ENCODE results near the gene SYF2. TPM values are rescaled to one million over a fixed set of nuclear protein-coding genes. Genes with fewer than 3 reads are reported as not detected.

The SYF2 gene
- total and polyA plus RNA-seq, 2 donors (not counting 1 experiment from before 2014, with no cell fraction given) = 41.6 to 42.4 TPM

DNA sequence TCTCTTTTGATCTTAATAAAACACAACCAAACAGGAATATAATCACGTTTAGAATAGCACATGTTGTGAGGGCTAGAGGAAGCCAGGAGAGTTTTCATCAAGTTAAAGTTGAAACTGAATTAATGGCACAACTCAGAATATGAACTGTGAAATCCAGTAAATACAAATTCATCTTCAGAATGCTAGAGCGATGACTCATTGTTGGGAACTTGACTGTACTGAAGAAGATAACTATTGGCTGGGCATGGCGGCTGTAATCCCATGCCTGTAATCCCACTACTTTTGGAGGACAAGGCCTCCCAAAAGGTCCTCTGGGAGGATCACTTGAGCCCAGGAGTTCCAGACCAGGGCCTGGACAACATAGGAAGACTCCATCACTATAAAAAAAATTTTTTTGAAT, 8.8 kb downstream of the SYF2 start:
- H3K4me2 ChIP-seq (ENCODE audit: extremely low read depth, insufficient read depth, low read length) = no peak overlapping the region
- H2AFZ ChIP-seq (ENCODE audit: low read length) = no peak overlapping the region
- peaks cover 8% of the 10 kb centered on the region for H3K36me3 ChIP-seq (ENCODE audit: control insufficient read depth, insufficient read depth, low read length)
- no peaks in the 10 kb centered on the region for H3K27me3 ChIP-seq (ENCODE audit: control insufficient read depth, insufficient read depth, low read length)
- no peak for TF ChIP-seq EZH2 (IDR thresholded peaks at IDR 0.05; ENCODE audit: low read length, missing control alignments)
- TF ChIP-seq, protein P1, sequence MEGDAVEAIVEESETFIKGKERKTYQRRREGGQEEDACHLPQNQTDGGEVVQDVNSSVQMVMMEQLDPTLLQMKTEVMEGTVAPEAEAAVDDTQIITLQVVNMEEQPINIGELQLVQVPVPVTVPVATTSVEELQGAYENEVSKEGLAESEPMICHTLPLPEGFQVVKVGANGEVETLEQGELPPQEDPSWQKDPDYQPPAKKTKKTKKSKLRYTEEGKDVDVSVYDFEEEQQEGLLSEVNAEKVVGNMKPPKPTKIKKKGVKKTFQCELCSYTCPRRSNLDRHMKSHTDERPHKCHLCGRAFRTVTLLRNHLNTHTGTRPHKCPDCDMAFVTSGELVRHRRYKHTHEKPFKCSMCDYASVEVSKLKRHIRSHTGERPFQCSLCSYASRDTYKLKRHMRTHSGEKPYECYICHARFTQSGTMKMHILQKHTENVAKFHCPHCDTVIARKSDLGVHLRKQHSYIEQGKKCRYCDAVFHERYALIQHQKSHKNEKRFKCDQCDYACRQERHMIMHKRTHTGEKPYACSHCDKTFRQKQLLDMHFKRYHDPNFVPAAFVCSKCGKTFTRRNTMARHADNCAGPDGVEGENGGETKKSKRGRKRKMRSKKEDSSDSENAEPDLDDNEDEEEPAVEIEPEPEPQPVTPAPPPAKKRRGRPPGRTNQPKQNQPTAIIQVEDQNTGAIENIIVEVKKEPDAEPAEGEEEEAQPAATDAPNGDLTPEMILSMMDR (conservative IDR thresholded peaks at IDR 0.05 in 1 of 2, IDR thresholded peaks at IDR 0.05 in 1 of 2; ENCODE audit: low read depth in 1 of 2, low read length in 2 of 2) = no peak
- DNase-seq (ENCODE audit: low read depth in 2 of 2) = peak; percentile 19 to 42
- no peaks in the 10 kb centered on the region for H4K20me1 ChIP-seq (ENCODE audit: control insufficient read depth, extremely low read depth, insufficient read depth, low read length)
- H3K4me1 ChIP-seq (ENCODE audit: control insufficient read depth, extremely low read depth, insufficient read depth, low read length) = no peaks in the 10 kb centered on the region
- H3K4me3 ChIP-seq (replicated peaks in 1 of 4; ENCODE audit: control extremely low read depth in 1 of 4, insufficient read depth in 1 of 4, low read depth in 3 of 4, low read length in 4 of 4) = no peak overlapping the region
- H3K9ac ChIP-seq (ENCODE audit: insufficient read depth, low read length) = no peak overlapping the region
- H3K9me3 ChIP-seq (ENCODE audit: control insufficient read depth, insufficient read depth, low read depth, low read length) = no peaks in the 10 kb centered on the region
- no peak overlapping the region for H3K27ac ChIP-seq (ENCODE audit: insufficient read depth, low read length)
- no peaks in the 10 kb centered on the region for H3K79me2 ChIP-seq (ENCODE audit: control insufficient read depth, insufficient read depth, low read length)

DNA sequence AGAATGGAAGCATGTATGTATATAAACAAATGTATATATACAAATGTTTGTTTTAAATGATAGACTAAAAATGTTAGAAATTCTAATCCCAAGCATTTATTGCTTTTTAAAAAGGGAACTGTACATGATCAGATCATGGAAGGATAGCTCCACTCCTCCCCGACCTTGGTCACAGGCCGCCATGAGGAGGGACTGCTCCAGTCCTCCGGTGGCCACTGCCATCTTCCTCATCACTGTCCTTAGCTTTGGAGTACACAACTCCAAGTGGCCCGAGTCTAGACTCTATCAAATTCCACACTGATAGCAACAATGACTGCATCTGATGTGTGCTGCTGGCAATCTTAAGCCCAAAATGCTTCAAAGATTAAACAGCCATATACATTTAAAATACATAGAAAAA, 9.7 kb downstream of the SYF2 start:
- Histone ChIP-seq H4K20me1 (ENCODE audit: control insufficient read depth, extremely low read depth, insufficient read depth, low read length) (no peaks in the 10 kb centered on the region), H3K36me3 (ENCODE audit: control insufficient read depth, insufficient read depth, low read length) (peaks cover 8% of the 10 kb centered on the region), H3K4me3 (replicated peaks in 1 of 4; ENCODE audit: control extremely low read depth in 1 of 4, insufficient read depth in 1 of 4, low read depth in 3 of 4, low read length in 4 of 4) (no peak overlapping the region), H2AFZ (ENCODE audit: low read length) (no peak overlapping the region), H3K4me1 (ENCODE audit: control insufficient read depth, extremely low read depth, insufficient read depth, low read length) (no peaks in the 10 kb centered on the region), H3K9ac (ENCODE audit: insufficient read depth, low read length) (no peak overlapping the region), H3K79me2 (ENCODE audit: control insufficient read depth, insufficient read depth, low read length) (no peaks in the 10 kb centered on the region), H3K27me3 (ENCODE audit: control insufficient read depth, insufficient read depth, low read length) (no peaks in the 10 kb centered on the region), H3K9me3 (ENCODE audit: control insufficient read depth, insufficient read depth, low read depth, low read length) (no peaks in the 10 kb centered on the region), H3K4me2 (ENCODE audit: extremely low read depth, insufficient read depth, low read length) (no peak overlapping the region), H3K27ac (ENCODE audit: insufficient read depth, low read length) (no peak overlapping the region)
- TF ChIP-seq EZH2 (IDR thresholded peaks at IDR 0.05; ENCODE audit: low read length, missing control alignments) = no peak
- TF ChIP-seq, protein P1 (conservative IDR thresholded peaks at IDR 0.05 in 1 of 2, IDR thresholded peaks at IDR 0.05 in 1 of 2; ENCODE audit: low read depth in 1 of 2, low read length in 2 of 2) = no peak
- no peak for DNase-seq (ENCODE audit: low read depth in 2 of 2)

DNA sequence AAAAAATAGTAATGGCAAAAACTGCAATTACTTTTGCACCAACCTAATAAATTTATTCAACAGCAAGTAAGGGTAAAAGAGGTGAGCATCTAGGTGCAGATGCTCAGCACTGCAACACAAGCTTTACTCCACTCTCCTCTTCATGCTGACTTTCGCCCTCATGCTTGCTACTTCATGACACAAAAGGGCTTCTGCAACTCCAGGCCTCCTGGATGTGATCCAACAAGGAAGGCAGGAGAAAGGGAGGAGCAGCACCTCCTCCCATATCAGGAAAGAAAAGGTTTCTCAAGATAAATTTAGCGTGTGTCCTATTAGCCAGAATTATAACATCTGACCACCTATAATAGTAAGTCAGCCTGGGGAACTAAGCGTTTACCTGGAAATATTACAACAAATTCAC, 11.6 kb downstream of the SYF2 start:
- Histone ChIP-seq H3K9ac (ENCODE audit: insufficient read depth, low read length) (no peak overlapping the region), H3K4me3 (replicated peaks in 1 of 4; ENCODE audit: control extremely low read depth in 1 of 4, insufficient read depth in 1 of 4, low read depth in 3 of 4, low read length in 4 of 4) (no peak overlapping the region), H4K20me1 (ENCODE audit: control insufficient read depth, extremely low read depth, insufficient read depth, low read length) (no peaks in the 10 kb centered on the region), H3K27ac (ENCODE audit: insufficient read depth, low read length) (no peak overlapping the region), H3K79me2 (ENCODE audit: control insufficient read depth, insufficient read depth, low read length) (no peaks in the 10 kb centered on the region), H3K36me3 (ENCODE audit: control insufficient read depth, insufficient read depth, low read length) (peaks cover 1% of the 10 kb centered on the region), H3K27me3 (ENCODE audit: control insufficient read depth, insufficient read depth, low read length) (no peaks in the 10 kb centered on the region), H2AFZ (ENCODE audit: low read length) (no peak overlapping the region), H3K4me2 (ENCODE audit: extremely low read depth, insufficient read depth, low read length) (no peak overlapping the region), H3K4me1 (ENCODE audit: control insufficient read depth, extremely low read depth, insufficient read depth, low read length) (no peaks in the 10 kb centered on the region), H3K9me3 (ENCODE audit: control insufficient read depth, insufficient read depth, low read depth, low read length) (no peaks in the 10 kb centered on the region)
- DNase-seq (ENCODE audit: low read depth in 2 of 2) = no peak
- TF ChIP-seq, protein P1 (conservative IDR thresholded peaks at IDR 0.05 in 1 of 2, IDR thresholded peaks at IDR 0.05 in 1 of 2; ENCODE audit: low read depth in 1 of 2, low read length in 2 of 2) = no peak
- no peak for TF ChIP-seq EZH2 (IDR thresholded peaks at IDR 0.05; ENCODE audit: low read length, missing control alignments)
